ENCODE results near the gene ADCY1.

- TF ChIP-seq CTCF (IDR thresholded peaks at IDR 0.05) (no peak), POLR2A (IDR thresholded peaks at IDR 0.05) (no peak)
These were observed 15.9 kb downstream of the ADCY1 start for GRCh38 chr7:45589915-45590678.
